Activated naive CD4-positive, alpha-beta T cell treated with anti-CD3 and anti-CD28 coated beads, Interleukin-2, amount 50 U/mL, for 72 hours (primary cell): ENCODE results near the gene ARHGEF40. TPM values are rescaled to one million over a fixed set of nuclear protein-coding genes. Genes with fewer than 3 reads are reported as not detected.

Source experiments
- ATAC-seq, 2 donors: fragments of 150-1000 bp; cut with Tn5 transposase; 2 replicates each; pipeline ENCODE4 v1.10.0; 2021; ENCODE audit warnings: mild to moderate bottlenecking in 2 of 2, moderate library complexity in 2 of 2
- DNase-seq, 2 donors: peaks; one replicate each; pipeline ENCODE4 v3.0.0; 2021 to 2022; ENCODE audit warnings: low spot score in 2 of 2
- H3K27ac Mint-ChIP-seq, 2 donors: one replicate each; pipeline ENCODE4 v1.8.0; 2022; ENCODE audit warnings: mild to moderate bottlenecking in 2 of 2, mixed read lengths in 2 of 2
- H3K36me3 Mint-ChIP-seq, 2 donors: one replicate each; pipeline ENCODE4 v1.8.0; 2022; ENCODE audit warnings: mixed read lengths in 2 of 2
- H3K9me3 Mint-ChIP-seq, 2 donors: one replicate each; pipeline ENCODE4 v1.8.0; 2022; ENCODE audit warnings: mixed read lengths in 2 of 2
- total RNA-seq, 2 donors: library from RNA; stranded (reverse); gene quantifications; one replicate each; pipeline ENCODE4 v1.2.3, GENCODE V29; 2022

Gene ARHGEF40
- total RNA-seq, 2 donors from 2014 or later, result 0.23 TPM; not detected in 1

- no peak for DNase-seq
- no peak for ATAC-seq
- H3K36me3 Mint-ChIP-seq, result no peaks in the 10 kb centered on the region
- no peak overlapping the region for H3K27ac Mint-ChIP-seq
- no peaks in the 10 kb centered on the region for H3K9me3 Mint-ChIP-seq
Measured at GRCh38 chr14:21069388-21070082, 569 bp upstream of the ARHGEF40 start.

GRCh38 chr14:21070610-21071224 is 613 bp downstream of the ARHGEF40 start:
- peak; percentile 6 to 31 for ATAC-seq
- H3K9me3 Mint-ChIP-seq, result no peaks in the 10 kb centered on the region

GRCh38 chr14:21071225-21072030 is 1.3 kb downstream of the ARHGEF40 start:
- ATAC-seq (peak; percentile 59 to 88), DNase-seq (peak in 1 of 2 donors; percentile 68)
- no peak overlapping the region for H3K27ac Mint-ChIP-seq
- H3K9me3 Mint-ChIP-seq, result no peaks in the 10 kb centered on the region
- H3K36me3 Mint-ChIP-seq, result no peaks in the 10 kb centered on the region

More at GRCh38 chr14:21070610-21071224, 613 bp downstream of the ARHGEF40 start:
- DNase-seq, result no peak
- H3K36me3 Mint-ChIP-seq, result no peaks in the 10 kb centered on the region
- peak overlapping the region in 1 of 2 donors; percentile 31 for H3K27ac Mint-ChIP-seq

- Mint-ChIP-seq H3K36me3 (no peaks in the 10 kb centered on the region), H3K27ac (no peak overlapping the region), H3K9me3 (no peaks in the 10 kb centered on the region)
- DNase-seq (no peak), ATAC-seq (no peak)
Measured at GRCh38 chr14:21072031-21072473, 1.9 kb downstream of the ARHGEF40 start.

- Mint-ChIP-seq H3K9me3 (no peaks in the 10 kb centered on the region), H3K36me3 (no peaks in the 10 kb centered on the region), H3K27ac (no peak overlapping the region)
- ATAC-seq (no peak), DNase-seq (no peak)
Measured at GRCh38 chr14:21072781-21073339, 2.8 kb downstream of the ARHGEF40 start.

- no peak for DNase-seq
- no peaks in the 10 kb centered on the region for H3K9me3 Mint-ChIP-seq
- no peak for ATAC-seq
- H3K27ac Mint-ChIP-seq, result no peak overlapping the region
- no peaks in the 10 kb centered on the region for H3K36me3 Mint-ChIP-seq
Measured at GRCh38 chr14:21073921-21074320, 3.8 kb downstream of the ARHGEF40 start.

- no peaks in the 10 kb centered on the region for H3K36me3 Mint-ChIP-seq
- DNase-seq (no peak), ATAC-seq (no peak)
- H3K27ac Mint-ChIP-seq, result no peak overlapping the region
- H3K9me3 Mint-ChIP-seq, result no peaks in the 10 kb centered on the region
Measured at GRCh38 chr14:21074398-21075272, 4.5 kb downstream of the ARHGEF40 start.

GRCh38 chr14:21075719-21076437 is 5.8 kb downstream of the ARHGEF40 start:
- no peak overlapping the region for H3K27ac Mint-ChIP-seq
- no peak for DNase-seq
- no peak for ATAC-seq
- no peaks in the 10 kb centered on the region for H3K36me3 Mint-ChIP-seq
- no peaks in the 10 kb centered on the region for H3K9me3 Mint-ChIP-seq

GRCh38 chr14:21077672-21078071 is 7.6 kb downstream of the ARHGEF40 start:
- no peak for ATAC-seq
- Mint-ChIP-seq H3K27ac (no peak overlapping the region), H3K36me3 (no peaks in the 10 kb centered on the region), H3K9me3 (no peaks in the 10 kb centered on the region)
- no peak for DNase-seq

- ATAC-seq (no peak), DNase-seq (no peak)
- no peak overlapping the region for H3K27ac Mint-ChIP-seq
- H3K9me3 Mint-ChIP-seq, result no peaks in the 10 kb centered on the region
- no peaks in the 10 kb centered on the region for H3K36me3 Mint-ChIP-seq
Measured at GRCh38 chr14:21078287-21078686, 8.2 kb downstream of the ARHGEF40 start.

- DNase-seq (no peak), ATAC-seq (no peak)
- Mint-ChIP-seq H3K27ac (no peak overlapping the region), H3K36me3 (no peaks in the 10 kb centered on the region), H3K9me3 (no peaks in the 10 kb centered on the region)
Measured at GRCh38 chr14:21078726-21079125, 8.6 kb downstream of the ARHGEF40 start.

- Mint-ChIP-seq H3K36me3 (no peaks in the 10 kb centered on the region), H3K9me3 (no peaks in the 10 kb centered on the region), H3K27ac (no peak overlapping the region)
- no peak for ATAC-seq
- DNase-seq, result no peak
Measured at GRCh38 chr14:21081521-21082142, 11.5 kb downstream of the ARHGEF40 start.

GRCh38 chr14:21083565-21084325 is 13.6 kb downstream of the ARHGEF40 start:
- no peak for ATAC-seq
- no peaks in the 10 kb centered on the region for H3K9me3 Mint-ChIP-seq
- H3K27ac Mint-ChIP-seq, result peak overlapping the region in 1 of 2 donors; percentile 0
- H3K36me3 Mint-ChIP-seq, result no peaks in the 10 kb centered on the region
- DNase-seq, result no peak

GRCh38 chr14:21084396-21084795 is 14.3 kb downstream of the ARHGEF40 start:
- no peak for DNase-seq
- ATAC-seq, result no peak
- H3K36me3 Mint-ChIP-seq, result no peaks in the 10 kb centered on the region
- H3K27ac Mint-ChIP-seq, result peak overlapping the region in 1 of 2 donors; percentile 0
- H3K9me3 Mint-ChIP-seq, result no peaks in the 10 kb centered on the region
